IMR-90 (cell line): ENCODE data around the gene ATG7. TPM values are rescaled to one million over a fixed set of nuclear protein-coding genes. Genes with fewer than 3 reads are reported as not detected.

Source experiments
- ATAC-seq: fragments of 200-7000 bp; cut with Tn5 transposase; 2 replicates; pipeline ENCODE4 v1.9.1; 2020; ENCODE audit warnings: low read depth, mild to moderate bottlenecking, moderate library complexity
- BruUV-seq: library from RNA; stranded (reverse); fragments of 400-500 nt; replicated peaks from 2 replicates; lab custom pipeline; 2021; lab: Mats Ljungman, UMichigan
- CTCF ChIA-PET: fragments of 300-600 bp; formaldehyde crosslinking; extraction: SDS; loops from one replicate; lab custom pipeline; 2021; ENCODE audit warnings: antibody characterized with exemption; lab: Yijun Ruan, JAX
- POLR2A ChIA-PET: fragments of 300-600 bp; sonication (Branson Sonifier 250); formaldehyde crosslinking; loops from one replicate; lab custom pipeline; 2022; ENCODE audit warnings: antibody characterized with exemption; ENCODE audit not compliant: unreplicated experiment; lab: Charles Lee
- DNase-seq: peaks from one replicate; pipeline ENCODE4 v3.0.0; 2013
- H2AFZ ChIP-seq: replicated peaks from 2 replicates; pipeline ENCODE3; 2013; ENCODE audit warnings: low read length, mild to moderate bottlenecking; ENCODE audit not compliant: poor library complexity
- H2AK5ac ChIP-seq: 2 replicates; pipeline ENCODE4 v1.6.1; 2013; ENCODE audit warnings: low read depth, low read length, inconsistent platforms
- H2AK9ac ChIP-seq: replicated peaks from 2 replicates; pipeline ENCODE3; 2013; ENCODE audit warnings: mild to moderate bottlenecking, low read depth, low read length, moderate library complexity; ENCODE audit not compliant: poor library complexity
- H2BK120ac ChIP-seq: 2 replicates; pipeline ENCODE4 v1.6.1; 2013; ENCODE audit warnings: low read depth, low read length, inconsistent platforms
- H2BK15ac ChIP-seq: 3 replicates; pipeline ENCODE4 v1.6.1; 2013; ENCODE audit warnings: low read depth, low read length, inconsistent platforms
- H2BK20ac ChIP-seq: 2 replicates; pipeline ENCODE4 v1.6.1; 2013; ENCODE audit warnings: low read depth, mild to moderate bottlenecking, inconsistent platforms, low read length, moderate library complexity
- H2BK5ac ChIP-seq: 2 replicates; pipeline ENCODE4 v1.6.1; 2013; ENCODE audit warnings: mild to moderate bottlenecking, low read depth, low read length, inconsistent platforms; ENCODE audit not compliant: poor library complexity, severe bottlenecking
- H3K14ac ChIP-seq: replicated peaks from 2 replicates; pipeline ENCODE4 v1.6.1; 2013; ENCODE audit warnings: low read depth, low read length, inconsistent platforms
- H3K18ac ChIP-seq: 2 replicates; pipeline ENCODE4 v1.6.1; 2013; ENCODE audit warnings: low read depth, low read length, control low read depth
- H3K23ac ChIP-seq: 2 replicates; pipeline ENCODE4 v1.6.1; 2013; ENCODE audit warnings: low read depth, low read length, inconsistent platforms
- H3K27ac ChIP-seq: 2 replicates; pipeline ENCODE4 v1.5.1; 2013; ENCODE audit warnings: mild to moderate bottlenecking, control low read depth, low read length; ENCODE audit not compliant: insufficient read depth
- H3K27me3 ChIP-seq: 2 replicates; pipeline ENCODE4 v1.6.1; 2013; ENCODE audit warnings: low read length; ENCODE audit not compliant: control insufficient read depth, insufficient read depth
- H3K36me3 ChIP-seq: 2 replicates; pipeline ENCODE4 v1.6.1; 2013; ENCODE audit warnings: low read length, mixed read lengths; ENCODE audit not compliant: control insufficient read depth, insufficient read depth
- H3K4ac ChIP-seq: 2 replicates; pipeline ENCODE4 v1.6.1; 2013; ENCODE audit warnings: low read depth, low read length, inconsistent platforms
- H3K4me1 ChIP-seq: 2 replicates; pipeline ENCODE4 v1.6.1; 2013; ENCODE audit warnings: low read length, mixed read lengths; ENCODE audit not compliant: control insufficient read depth, insufficient read depth
- H3K4me2 ChIP-seq: 2 replicates; pipeline ENCODE4 v1.6.1; 2013; ENCODE audit warnings: low read depth, mild to moderate bottlenecking, control low read depth, low read length, moderate library complexity
- H3K4me3 ChIP-seq: 2 replicates; pipeline ENCODE4 v1.5.1; 2013; ENCODE audit warnings: low read depth, mild to moderate bottlenecking, control low read depth, low read length, moderate library complexity; ENCODE audit not compliant: insufficient read depth
- H3K56ac ChIP-seq: 2 replicates; pipeline ENCODE4 v1.6.1; 2013; ENCODE audit warnings: low read length, inconsistent platforms; ENCODE audit not compliant: insufficient read depth; ENCODE audit errors: extremely low read depth
- H3K79me1 ChIP-seq, 2 experiments: 2 replicates each; pipeline ENCODE4 v1.6.1; 2013; ENCODE audit warnings: low read length in 2 of 2, inconsistent platforms in 1 of 2, low read depth in 1 of 2
- H3K9ac ChIP-seq: 2 replicates; pipeline ENCODE4 v1.6.1; 2013; ENCODE audit warnings: low read depth, low read length, control low read depth
- H3K9me1 ChIP-seq: 2 replicates; pipeline ENCODE4 v1.6.1; 2013; ENCODE audit warnings: low read length, inconsistent platforms; ENCODE audit not compliant: insufficient read depth
- H3K9me3 ChIP-seq: 2 replicates; pipeline ENCODE4 v1.6.1; 2013; ENCODE audit warnings: low read length; ENCODE audit not compliant: control insufficient read depth, insufficient read depth
- H4K20me1 ChIP-seq: 2 replicates; pipeline ENCODE4 v1.6.1; 2013; ENCODE audit warnings: low read length, inconsistent platforms; ENCODE audit not compliant: insufficient read depth
- H4K5ac ChIP-seq: 2 replicates; pipeline ENCODE4 v1.6.1; 2013; ENCODE audit warnings: mild to moderate bottlenecking, low read depth, low read length, control low read depth
- H4K8ac ChIP-seq, 2 experiments: 2 replicates each; pipeline ENCODE4 v1.6.1; 2013; ENCODE audit warnings: low read depth in 2 of 2, low read length in 2 of 2, control low read depth in 1 of 2, inconsistent platforms in 1 of 2
- H4K91ac ChIP-seq: 2 replicates; pipeline ENCODE4 v1.6.1; 2013; ENCODE audit warnings: low read depth, low read length, inconsistent platforms; ENCODE audit not compliant: insufficient read depth
- BHLHE40 ChIP-seq: fragments of 150-350 bp; IDR thresholded peaks from 2 replicates; pipeline ENCODE4 v1.6.1; 2016; ENCODE audit warnings: mild to moderate bottlenecking, low read depth, low read length
- CEBPB ChIP-seq: IDR thresholded peaks from 2 replicates; pipeline ENCODE4 v1.6.1; 2012; ENCODE audit warnings: low read depth, low read length, improper control_type of control experiment
- CTCF ChIP-seq: conservative IDR thresholded peaks from 2 replicates; pipeline ENCODE4 v1.5.1; 2012; ENCODE audit warnings: mild to moderate bottlenecking, low read depth, low read length, improper control_type of control experiment
- ELK1 ChIP-seq: fragments of 150-350 bp; IDR thresholded peaks from 2 replicates; pipeline ENCODE4 v1.6.1; 2016; ENCODE audit warnings: low read depth, mild to moderate bottlenecking, low read length, moderate library complexity, borderline replicate concordance
- FOS ChIP-seq: fragments of 150-350 bp; IDR thresholded peaks from 2 replicates; pipeline ENCODE4 v1.6.1; 2016; ENCODE audit warnings: low read depth, low read length
- MAFK ChIP-seq: IDR thresholded peaks from 2 replicates; pipeline ENCODE4 v1.6.1; 2012; ENCODE audit warnings: low read depth, low read length, improper control_type of control experiment
- MAZ ChIP-seq: IDR thresholded peaks from 2 replicates; pipeline ENCODE4 v1.6.1; 2012; ENCODE audit warnings: low read depth, mild to moderate bottlenecking, low read length, improper control_type of control experiment, moderate library complexity, borderline replicate concordance
- MXI1 ChIP-seq: IDR thresholded peaks from 2 replicates; pipeline ENCODE4 v1.6.1; 2012; ENCODE audit warnings: low read depth, mild to moderate bottlenecking, low read length, moderate library complexity, borderline replicate concordance
- NFE2L2 ChIP-seq: fragments of 150-350 bp; IDR thresholded peaks from 2 replicates; pipeline ENCODE4 v1.6.1; 2016; ENCODE audit warnings: low read depth, mild to moderate bottlenecking, low read length
- RAD21 ChIP-seq: IDR thresholded peaks from 2 replicates; pipeline ENCODE4 v1.6.1; 2012; ENCODE audit warnings: low read length, improper control_type of control experiment
- RCOR1 ChIP-seq: IDR thresholded peaks from 2 replicates; pipeline ENCODE4 v1.6.1; 2012; ENCODE audit warnings: mild to moderate bottlenecking, low read length, improper control_type of control experiment; ENCODE audit not compliant: insufficient replicate concordance
- RFX5 ChIP-seq: IDR thresholded peaks from 2 replicates; pipeline ENCODE4 v1.8.0; 2012; ENCODE audit warnings: low read depth, mild to moderate bottlenecking, low read length, moderate library complexity
- SMC3 ChIP-seq: fragments of 150-350 bp; IDR thresholded peaks from 2 replicates; pipeline ENCODE4 v1.6.1; 2016; ENCODE audit warnings: low read depth, mild to moderate bottlenecking, antibody characterized with exemption, low read length, moderate library complexity
- USF2 ChIP-seq: fragments of 150-350 bp; IDR thresholded peaks from 2 replicates; pipeline ENCODE4 v1.6.1; 2017; ENCODE audit warnings: mild to moderate bottlenecking, antibody characterized with exemption, low read length, low read depth
- WGBS, 2 experiments: methylation state at CpG; one replicate each; pipeline versions ENCODE4 v1.1.5 to v1.1.7; 2013; ENCODE audit warnings: missing lambda C conversion rate in 2 of 2; ENCODE audit not compliant: insufficient read length in 1 of 2; ENCODE audit errors: extremely low coverage in 2 of 2; 5-methylcytosine and 5-hydroxymethylcytosine counted together
- dilution Hi-C: fragments of 300-500 bp; cut with HindIII; formaldehyde crosslinking; loops from one replicate; pipeline ENCODE4 v1.14.3; 2018; ENCODE audit warnings: low sequenced_read_pairs; ENCODE audit not compliant: unreplicated experiment
- in situ Hi-C: fragments of 300-500 bp; cut with MboI; formaldehyde crosslinking; loops from 3 replicates; pipeline ENCODE4 v1.14.3; 2019; ENCODE audit warnings: low sequenced_read_pairs, inconsistent platforms, mixed read lengths
- intact Hi-C: fragments of 100-400 bp; cut with micrococcal nuclease; formaldehyde crosslinking; loops from 2 replicates; pipeline ENCODE4 v1.10.0; 2022
- polyA plus RNA-seq, 3 experiments: library from polyadenylated mRNA; depleted of rRNA; stranded (reverse); fragments of >200 nt; gene quantifications; 2 replicates each; pipeline ENCODE4 v1.2.3, GENCODE V29; 2012; ENCODE audit warnings: low replicate concordance in 1 of 3
- total RNA-seq: library from RNA; depleted of rRNA; stranded (reverse); fragments of >200 nt; gene quantifications from 2 replicates; pipeline ENCODE4 v1.2.3, GENCODE V29; 2012

The ATG7 gene
- total and polyA plus RNA-seq, 2 of the 4 experiments (the other 2 are of a cell fraction), result 15.6 to 51.4 TPM

- in situ Hi-C loops, result no loop called here
- TF ChIP-seq ELK1 (no peak), BHLHE40 (no peak), FOS (no peak), SMC3 (no peak), CEBPB (no peak), USF2 (no peak), RCOR1 (no peak), NFE2L2 (no peak), RFX5 (no peak), MAFK (no peak), RAD21 (no peak), MAZ (no peak), MXI1 (no peak), CTCF (no peak)
Measured at GRCh38 chr3:11391174-11391879, 119.1 kb downstream of the ATG7 start.

More at GRCh38 chr3:11391174-11391879, 119.1 kb downstream of the ATG7 start:
- Histone ChIP-seq H4K8ac (no peak overlapping the region), H3K4me1 (peaks cover 13% of the 10 kb centered on the region), H3K79me1 (peaks cover 13 to 14% of the 10 kb centered on the region in 2 experiments), H3K36me3 (no peaks in the 10 kb centered on the region), H2AK5ac (peak overlapping the region; percentile 36; the same call in 1 of the 2 replicates), H3K9me1 (peaks cover 11% of the 10 kb centered on the region; the same call in 1 of the 2 replicates), H4K20me1 (no peaks in the 10 kb centered on the region), H3K23ac (peak overlapping the region; percentile 58), H3K14ac (peak overlapping the region; percentile 7; the same call in 1 of the 2 replicates), H2BK120ac (peak overlapping the region; percentile 50), H3K18ac (peak overlapping the region; percentile 57), H4K91ac (no peak overlapping the region), H3K9ac (no peak overlapping the region), H2BK20ac (peak overlapping the region; percentile 27; the same call in 1 of the 2 replicates), H2BK5ac (no peak overlapping the region), H4K5ac (peak overlapping the region; percentile 15; the same call in 1 of the 2 replicates), H2AFZ (no peak overlapping the region), H3K4ac (peak overlapping the region; percentile 55), H3K9me3 (no peaks in the 10 kb centered on the region), H2BK15ac (no peak overlapping the region), H3K4me3 (no peak overlapping the region), H3K56ac (no peak overlapping the region), H3K27ac (no peak overlapping the region), H3K27me3 (no peaks in the 10 kb centered on the region), H3K4me2 (no peak overlapping the region), H2AK9ac (no peak overlapping the region)
- ChIA-PET POLR2A (interaction anchor here (0.6 kb wide), 2 partner anchors 89 to 173 kb away, joined by 3 to 6 read pairs; no protein-coding TSS in a partner anchor), CTCF (interaction anchor here (0.6 to 1.0 kb wide), 2 partner anchors 11 to 250 kb away, joined by 4 to 7 read pairs; no protein-coding TSS in a partner anchor)
- no peak for DNase-seq
- ATAC-seq, result no peak
- dilution Hi-C loops (no loop called here), intact Hi-C loops (no loop called here)
- no TSS peak for BruUV-seq
- 100% methylated on average over 1 of the region's 6 CpGs; no CpG with 5 or more reads in 1 of the 2 experiments for WGBS, 2 experiments
